Measurements from ENCODE around the gene ANKRD10.

- TF ChIP-seq EZH2 (IDR thresholded peaks at IDR 0.05; ENCODE audit: insufficient read depth, poor library complexity, severe bottlenecking) (no peak), EZH2phosphoT487 (IDR thresholded peaks at IDR 0.05; ENCODE audit: insufficient read depth, low read depth) (no peak)
Measured at GRCh38 chr13:110897014-110897413, 17.9 kb downstream of the ANKRD10 start.
